ENCODE measurements around the gene TIE1. TPM values are rescaled to one million over a fixed set of nuclear protein-coding genes. Genes with fewer than 3 reads are reported as not detected.
"Not testable (repeated sequence)": the region's sequence is repeated elsewhere in the genome, so short reads cannot be mapped to it uniquely, and the experiment has no call there.

TIE1 gene
- total RNA-seq, 2 experiments from 2014 or later = 0.45 TPM; not detected in 1

DNA sequence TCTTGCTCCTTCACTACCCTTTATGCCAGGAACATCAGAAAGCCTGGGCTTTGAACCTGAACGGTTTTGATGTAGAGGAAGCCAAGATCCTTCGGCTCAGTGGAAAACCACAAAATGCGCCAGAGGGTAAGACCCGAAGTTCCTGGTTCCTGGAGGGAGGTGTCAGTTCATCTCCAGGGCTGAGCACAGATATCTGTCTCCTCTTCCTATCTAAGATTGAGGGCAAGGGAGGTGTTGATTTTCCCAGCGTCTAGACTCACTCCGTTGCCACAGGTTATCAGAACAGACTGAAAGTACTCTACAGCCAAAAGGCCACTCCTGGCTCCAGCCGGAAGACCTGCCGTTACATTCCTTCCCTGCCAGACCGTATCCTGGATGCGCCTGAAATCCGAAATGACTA is 58.9 kb downstream of the TIE1 start:
- Mint-ChIP-seq H3K9me3 (no peaks in the 10 kb centered on the region), H3K27ac (peak overlapping the region; percentile 80), H3K36me3 (ENCODE audit: low read depth) (peaks cover 68% of the 10 kb centered on the region), H3K4me1 (peaks cover 60% of the 10 kb centered on the region), H3K4me3 (peak overlapping the region; percentile 98), H3K27me3 (no peaks in the 10 kb centered on the region)
- POLR2A ChIA-PET = interaction anchor here (0.8 to 4.3 kb wide), 8 partner anchors 8 to 677 kb away, joined by 3 to 73 read pairs (median 6); partner anchors contain the start of genes ELOVL1, HYI, MED8 and SZT2
- no peak for DNase-seq
- CTCF ChIA-PET = no interaction called here

DNA sequence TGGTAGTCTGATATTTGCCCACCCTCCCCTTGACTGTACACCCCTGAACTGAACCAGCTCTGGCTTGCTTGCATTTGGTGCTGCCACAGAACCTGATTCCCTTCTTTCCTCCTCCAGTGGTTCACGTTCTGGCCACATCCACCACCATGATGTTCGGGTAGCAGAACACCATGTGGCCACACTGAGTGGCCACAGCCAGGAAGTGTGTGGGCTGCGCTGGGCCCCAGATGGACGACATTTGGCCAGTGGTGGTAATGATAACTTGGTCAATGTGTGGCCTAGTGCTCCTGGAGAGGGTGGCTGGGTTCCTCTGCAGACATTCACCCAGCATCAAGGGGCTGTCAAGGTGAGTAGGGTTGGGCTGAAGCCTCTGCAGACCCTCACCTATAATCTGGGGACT is 59.8 kb downstream of the TIE1 start:
- Mint-ChIP-seq H3K36me3 (ENCODE audit: low read depth) (peaks cover 76% of the 10 kb centered on the region), H3K27me3 (no peaks in the 10 kb centered on the region), H3K27ac (peak overlapping the region; percentile 80), H3K4me1 (peaks cover 68% of the 10 kb centered on the region), H3K9me3 (no peaks in the 10 kb centered on the region), H3K4me3 (peak overlapping the region; percentile 98)
- DNase-seq = no peak
- POLR2A ChIA-PET = interaction anchor here (0.6 to 4.3 kb wide), 4 partner anchors 7 to 513 kb away, joined by 3 to 73 read pairs (median 4); partner anchors contain the start of genes ELOVL1, MED8 and SZT2
- CTCF ChIA-PET = no interaction called here

DNA sequence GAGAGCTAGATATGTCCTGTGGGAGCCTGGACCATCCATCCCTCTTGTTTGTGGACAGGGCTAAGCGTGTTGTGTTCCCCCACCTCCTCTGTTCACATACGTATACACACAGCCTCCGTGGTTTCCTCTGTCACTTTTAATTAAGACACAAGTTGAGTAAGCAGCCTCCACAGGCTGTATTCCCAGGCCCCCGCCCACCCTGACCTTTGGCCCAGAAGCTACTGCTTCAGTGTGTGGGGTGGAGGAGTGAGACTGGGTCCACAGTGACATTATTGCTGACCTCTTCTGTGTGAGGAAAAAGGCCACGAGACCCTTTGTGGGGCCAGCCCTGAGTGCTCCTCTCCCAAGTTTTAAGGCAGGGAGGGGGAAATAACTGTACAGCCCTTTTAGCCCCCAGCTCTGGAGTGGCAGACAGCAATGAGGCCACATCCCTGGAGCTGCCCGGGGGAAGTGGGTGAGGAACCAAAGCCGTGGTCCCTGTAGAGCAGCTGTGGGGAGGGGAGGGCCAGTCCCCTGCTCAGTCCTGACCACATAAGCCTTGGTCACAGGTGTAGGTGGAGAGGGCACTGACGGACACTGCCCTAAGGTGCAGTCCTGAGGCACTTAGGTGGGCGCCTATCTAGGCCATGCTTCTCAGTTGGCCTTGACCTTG is 62.6 kb downstream of the TIE1 start:
- Mint-ChIP-seq H3K4me3 (no peak overlapping the region), H3K4me1 (peaks cover 73% of the 10 kb centered on the region), H3K27me3 (no peaks in the 10 kb centered on the region), H3K9me3 (no peaks in the 10 kb centered on the region), H3K27ac (peak overlapping the region; percentile 63), H3K36me3 (ENCODE audit: low read depth) (peaks cover 71% of the 10 kb centered on the region)
- CTCF ChIA-PET = interaction anchor here (0.5 kb wide), 1 partner anchor 8 kb away, joined by 4 read pairs; no protein-coding TSS in a partner anchor
- no peak for DNase-seq
- POLR2A ChIA-PET = interaction anchor here (1.4 kb wide), 2 partner anchors 13 to 27 kb away, joined by 3 to 5 read pairs; partner anchors contain the start of genes MED8 and SZT2

DNA sequence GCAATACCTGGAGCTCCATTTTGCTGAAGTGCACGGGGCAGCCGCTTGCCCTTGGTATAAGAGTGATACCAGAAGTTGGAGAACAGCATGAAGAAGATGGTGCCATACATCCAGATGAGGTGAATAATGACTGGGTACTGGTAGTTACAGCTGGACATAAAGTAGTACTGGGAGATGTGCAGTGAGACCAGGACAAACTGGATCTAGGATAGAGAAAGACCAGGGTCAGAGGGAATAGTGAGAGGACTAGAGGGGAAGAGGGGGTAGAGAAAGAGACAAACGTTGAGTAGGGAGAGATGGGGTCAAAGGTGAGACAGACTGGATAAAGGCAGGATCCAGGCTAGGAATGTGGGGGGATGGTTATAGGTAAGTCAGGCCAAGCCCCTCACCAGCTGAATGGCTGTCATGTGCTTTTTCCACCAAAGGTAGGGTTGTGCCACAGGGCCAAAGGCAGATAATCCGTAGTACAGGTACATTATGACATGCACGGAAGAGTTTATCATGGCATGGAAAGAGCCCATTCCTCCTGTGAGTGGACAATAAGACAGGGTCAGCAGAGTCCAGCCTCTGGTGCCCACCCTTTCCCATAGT is 63.2 kb downstream of the TIE1 start:
- Mint-ChIP-seq H3K27ac (peak overlapping the region; percentile 50), H3K4me3 (no peak overlapping the region), H3K27me3 (no peaks in the 10 kb centered on the region), H3K9me3 (no peaks in the 10 kb centered on the region), H3K4me1 (peaks cover 76% of the 10 kb centered on the region), H3K36me3 (ENCODE audit: low read depth) (peaks cover 70% of the 10 kb centered on the region)
- CTCF ChIA-PET = no interaction called here
- no peak for DNase-seq
- POLR2A ChIA-PET = interaction anchor here (1.4 kb wide), 1 partner anchor 26 kb away, joined by 5 read pairs; the partner anchor contains the start of genes MED8 and SZT2

DNA sequence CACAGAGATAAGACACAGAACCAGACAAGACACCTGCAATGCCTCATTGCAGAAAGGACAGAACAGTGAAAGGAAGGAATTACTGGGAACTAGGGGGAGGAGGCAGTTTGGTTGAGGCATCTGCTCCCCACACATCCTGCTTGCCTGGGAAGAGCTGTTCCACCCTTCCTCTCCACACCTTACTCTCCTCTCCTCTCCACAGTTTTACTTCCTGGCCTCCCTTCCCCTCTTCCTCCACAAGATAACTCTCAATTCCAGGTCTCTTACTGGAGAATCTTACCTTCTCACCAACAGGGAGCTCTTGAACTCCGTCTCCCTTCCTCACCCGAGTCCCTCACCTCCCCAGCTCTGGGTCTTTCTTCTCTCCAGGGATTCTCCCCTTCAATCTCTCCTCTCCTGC is 64.9 kb downstream of the TIE1 start:
- Mint-ChIP-seq H3K27me3 (no peaks in the 10 kb centered on the region), H3K27ac (peak overlapping the region; percentile 83), H3K36me3 (ENCODE audit: low read depth) (peaks cover 55% of the 10 kb centered on the region), H3K4me3 (peak overlapping the region; percentile 95), H3K9me3 (no peaks in the 10 kb centered on the region), H3K4me1 (peaks cover 68% of the 10 kb centered on the region)
- POLR2A ChIA-PET = interaction anchor here (0.9 kb wide), 1 partner anchor 10 kb away, joined by 3 read pairs; no protein-coding TSS in a partner anchor
- no peak for DNase-seq
- CTCF ChIA-PET = interaction anchor here (3.5 kb wide), 1 partner anchor 7 kb away, joined by 22 read pairs; the partner anchor contains the start of gene CDC20

DNA sequence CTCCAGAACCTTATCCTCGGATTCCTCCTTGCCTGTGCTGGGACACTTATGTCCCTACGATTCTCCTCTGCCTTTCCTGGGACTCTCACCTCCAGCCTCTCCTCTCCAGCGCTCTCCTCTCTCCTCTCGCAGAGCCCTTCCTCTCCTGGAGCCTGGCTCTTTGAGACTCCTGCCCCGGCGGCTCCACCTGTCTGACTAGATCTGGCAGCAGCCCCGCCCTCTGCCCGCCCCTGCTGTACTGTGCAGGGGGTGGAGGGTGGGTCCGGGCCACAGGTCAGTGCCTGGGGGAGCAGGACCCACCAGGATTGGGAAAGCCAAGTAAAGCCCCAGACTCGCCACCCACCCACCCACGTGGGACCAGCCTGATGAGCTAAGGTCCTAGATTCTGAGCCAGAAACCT is 65.4 kb downstream of the TIE1 start:
- peaks cover 67% of the 10 kb centered on the region for H3K4me1 Mint-ChIP-seq

DNA sequence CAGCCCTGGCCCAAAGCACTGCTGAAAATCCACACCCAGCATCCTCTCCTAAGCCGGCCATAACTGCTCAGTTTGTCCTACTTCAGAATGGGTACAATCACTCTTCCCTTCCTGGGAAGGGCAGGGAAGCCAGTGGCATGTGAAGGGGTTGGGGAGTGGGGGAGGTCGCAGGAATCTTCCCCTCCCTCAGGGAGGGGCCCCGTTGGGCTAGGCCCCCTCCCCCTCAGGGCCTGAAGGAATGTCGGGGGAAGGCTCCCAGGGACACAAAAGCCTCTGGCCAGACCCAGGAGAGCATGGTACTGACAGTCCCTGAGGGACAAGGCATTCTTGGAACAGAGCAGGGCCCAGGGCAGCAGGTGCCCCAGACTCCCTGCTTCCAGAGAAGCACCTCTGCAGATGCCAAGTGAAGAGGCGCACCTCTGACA is 65.8 kb downstream of the TIE1 start:
- ChIA-PET CTCF (interaction anchor here (3.5 kb wide), 1 partner anchor 8 kb away, joined by 22 read pairs; the partner anchor contains the start of gene CDC20), POLR2A (interaction anchor here (1.0 to 3.3 kb wide), 5 partner anchors 8 to 23 kb away, joined by 4 to 73 read pairs (median 9); partner anchors contain the start of genes CDC20, MED8 and SZT2)
- H3K27me3 Mint-ChIP-seq = no peaks in the 10 kb centered on the region
- H3K4me3 Mint-ChIP-seq = peak overlapping the region; percentile 95
- no peaks in the 10 kb centered on the region for H3K9me3 Mint-ChIP-seq
- H3K27ac Mint-ChIP-seq = peak overlapping the region; percentile 83
- peaks cover 46% of the 10 kb centered on the region for H3K36me3 Mint-ChIP-seq (ENCODE audit: low read depth)
- H3K4me1 Mint-ChIP-seq = peaks cover 64% of the 10 kb centered on the region
- DNase-seq = no peak

More for the DNA sequence above, 65.4 kb downstream of the TIE1 start:
- Mint-ChIP-seq H3K27me3 (no peaks in the 10 kb centered on the region), H3K9me3 (no peaks in the 10 kb centered on the region), H3K4me3 (peak overlapping the region; percentile 95), H3K36me3 (ENCODE audit: low read depth) (peaks cover 50% of the 10 kb centered on the region), H3K27ac (peak overlapping the region; percentile 83)
- ChIA-PET POLR2A (interaction anchor here (0.9 to 1.6 kb wide), 2 partner anchors 10 kb away, joined by 3 to 9 read pairs; no protein-coding TSS in a partner anchor), CTCF (interaction anchor here (3.5 kb wide), 1 partner anchor 8 kb away, joined by 22 read pairs; the partner anchor contains the start of gene CDC20)
- no peak for DNase-seq

DNA sequence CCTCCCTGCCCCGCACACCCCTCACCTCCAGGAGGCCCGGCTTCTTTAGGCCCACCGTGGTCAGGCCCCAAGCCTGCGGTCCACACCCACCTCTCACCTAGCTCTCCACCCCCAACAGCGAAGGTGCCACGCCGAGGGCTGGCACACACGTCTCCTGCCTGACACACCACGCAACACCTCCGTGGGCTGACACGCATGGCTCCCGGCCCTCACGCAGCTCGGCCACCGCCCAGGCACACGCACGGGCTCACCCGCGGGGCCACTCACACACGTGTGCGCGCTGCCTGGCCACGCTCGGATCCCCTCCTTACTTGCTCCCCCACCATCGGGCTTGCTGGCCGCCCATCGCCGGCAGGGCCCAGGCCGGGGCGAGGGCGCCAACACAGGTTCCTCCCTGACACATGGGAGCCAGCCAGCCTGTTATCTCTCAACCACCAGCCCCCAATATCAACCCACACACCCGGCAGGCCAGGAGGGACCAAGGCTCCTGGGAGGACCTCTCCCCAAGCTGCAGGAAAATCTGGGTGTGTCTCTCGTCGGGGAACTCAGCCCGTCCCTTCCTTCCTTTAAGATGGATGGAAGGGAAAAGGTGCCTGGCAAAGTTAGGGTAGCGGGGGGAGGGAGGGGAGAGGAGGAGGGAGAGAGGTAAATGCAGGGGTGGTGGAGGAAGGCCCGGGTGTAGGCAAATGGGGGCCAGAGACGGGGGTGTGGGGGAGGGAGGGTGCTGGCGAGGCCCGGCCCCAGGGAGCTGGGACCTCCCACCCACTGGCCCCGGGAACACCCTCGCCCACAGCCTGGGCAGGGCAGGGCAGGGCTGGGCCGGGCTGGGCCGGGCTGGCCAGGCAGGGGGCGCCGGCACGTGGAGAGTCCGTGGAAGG is 66.5 kb downstream of the TIE1 start:
- H3K27ac Mint-ChIP-seq = peak overlapping the region; percentile 83
- peak overlapping the region; percentile 95 for H3K4me3 Mint-ChIP-seq
- H3K27me3 Mint-ChIP-seq = no peaks in the 10 kb centered on the region
- H3K9me3 Mint-ChIP-seq = no peaks in the 10 kb centered on the region
- ChIA-PET POLR2A (interaction anchor here (0.8 to 3.3 kb wide), 16 partner anchors 9 to 608 kb away, joined by 3 to 73 read pairs (median 4); partner anchors contain the start of genes C1orf50, CDC20, HYI and IPO13), CTCF (interaction anchor here (1.2 to 3.5 kb wide), 7 partner anchors 9 to 293 kb away, joined by 3 to 22 read pairs (median 6); partner anchors contain the start of genes CDC20, MED8 and SZT2)
- H3K36me3 Mint-ChIP-seq (ENCODE audit: low read depth) = peaks cover 40% of the 10 kb centered on the region
- H3K4me1 Mint-ChIP-seq = peaks cover 57% of the 10 kb centered on the region
- peak; percentile 42 for DNase-seq

DNA sequence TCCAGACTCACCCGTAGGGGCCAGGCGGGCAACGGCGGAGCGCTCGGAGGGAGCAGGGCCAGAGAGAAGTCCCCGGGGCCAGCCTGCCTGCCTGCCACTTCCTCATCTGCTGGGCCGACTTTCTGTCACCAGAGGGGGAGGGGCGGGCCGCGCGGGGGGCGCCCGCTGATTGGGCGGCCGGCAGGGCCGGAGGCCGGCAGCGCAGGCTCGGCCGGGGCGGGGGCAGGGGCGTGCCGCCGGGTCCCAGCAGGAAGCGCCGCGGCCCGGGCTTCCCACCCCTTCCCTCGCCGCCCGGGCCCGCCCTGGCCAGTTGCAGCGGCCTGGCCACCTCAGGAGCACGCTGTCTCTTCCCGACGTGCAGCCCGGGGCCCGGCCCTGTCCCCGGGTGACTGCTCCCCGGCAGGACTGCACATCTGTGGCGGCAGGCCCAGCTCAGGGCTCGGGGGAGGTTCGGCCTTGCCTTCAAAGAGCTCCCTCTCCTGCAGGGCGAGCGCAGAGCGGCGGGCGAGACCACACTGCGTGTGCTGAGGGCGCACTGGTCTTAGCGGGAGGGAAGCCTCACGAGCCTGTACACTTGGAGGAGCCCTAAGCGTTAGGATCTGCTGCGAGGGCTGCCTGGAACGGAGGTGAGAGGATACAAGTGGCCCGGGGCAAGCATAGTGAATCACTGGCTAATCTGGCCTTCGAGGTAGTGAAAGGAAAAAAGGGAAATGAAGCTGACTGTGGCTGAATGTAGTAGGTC is 67.3 kb downstream of the TIE1 start, which contains the start of gene ELOVL1:
ELOVL1 (minus strand) TSS at position 108 of the 742 bp plus-strand sequence. CDS start 2,402 bp downstream, outside the sequence.
- peak; percentile 92 for DNase-seq
- Mint-ChIP-seq H3K4me3 (peak within 1 kb of the TSS; percentile 95), H3K9me3 (no peaks in the 10 kb centered on the region), H3K36me3 (ENCODE audit: low read depth) (peaks cover 31% of the 10 kb centered on the region), H3K27me3 (no peaks in the 10 kb centered on the region), H3K27ac (peak within 1 kb of the TSS; percentile 85), H3K4me1 (peaks cover 51% of the 10 kb centered on the region)
- CTCF ChIA-PET = interaction anchor here (1.1 to 3.5 kb wide), 8 partner anchors 9 to 294 kb away, joined by 3 to 22 read pairs (median 6); partner anchors contain the start of genes CDC20, MED8 and SZT2
- POLR2A ChIA-PET = interaction anchor here (0.6 to 3.3 kb wide), 19 partner anchors 8 to 607 kb away, joined by 3 to 73 read pairs (median 3); partner anchors contain the start of genes C1orf50, CDC20, IPO13 and KDM4A

DNA sequence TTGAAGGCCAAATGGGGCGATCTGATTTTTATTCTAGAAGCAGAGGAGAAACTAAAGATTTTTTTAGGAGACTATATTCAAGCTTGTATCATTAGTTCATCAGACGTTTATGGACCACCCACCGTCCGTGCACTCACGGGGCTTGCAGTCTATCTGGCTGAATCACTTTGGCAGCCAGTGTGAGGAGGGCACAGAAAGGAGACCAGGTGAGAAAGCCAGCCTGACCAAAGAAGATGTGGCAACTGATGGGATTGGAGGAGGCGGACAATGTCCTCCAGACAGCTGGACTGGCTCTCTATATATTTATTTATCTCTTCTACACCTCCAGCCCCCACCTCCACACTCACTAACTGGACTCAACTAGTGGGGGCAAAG is 67.9 kb downstream of the TIE1 start:
- ChIA-PET CTCF (interaction anchor here (1.1 to 3.5 kb wide), 8 partner anchors 9 to 295 kb away, joined by 3 to 22 read pairs (median 6); partner anchors contain the start of genes CDC20, MED8 and SZT2), POLR2A (interaction anchor here (0.6 to 3.3 kb wide), 17 partner anchors 8 to 607 kb away, joined by 3 to 73 read pairs (median 3); partner anchors contain the start of genes C1orf50, CDC20, IPO13 and KDM4A)
- H3K27ac Mint-ChIP-seq = peak overlapping the region; percentile 85
- DNase-seq = no peak
- H3K4me3 Mint-ChIP-seq = peak overlapping the region; percentile 94
- peaks cover 48% of the 10 kb centered on the region for H3K4me1 Mint-ChIP-seq
- no peaks in the 10 kb centered on the region for H3K9me3 Mint-ChIP-seq
- no peaks in the 10 kb centered on the region for H3K27me3 Mint-ChIP-seq
- H3K36me3 Mint-ChIP-seq (ENCODE audit: low read depth) = peaks cover 26% of the 10 kb centered on the region

DNA sequence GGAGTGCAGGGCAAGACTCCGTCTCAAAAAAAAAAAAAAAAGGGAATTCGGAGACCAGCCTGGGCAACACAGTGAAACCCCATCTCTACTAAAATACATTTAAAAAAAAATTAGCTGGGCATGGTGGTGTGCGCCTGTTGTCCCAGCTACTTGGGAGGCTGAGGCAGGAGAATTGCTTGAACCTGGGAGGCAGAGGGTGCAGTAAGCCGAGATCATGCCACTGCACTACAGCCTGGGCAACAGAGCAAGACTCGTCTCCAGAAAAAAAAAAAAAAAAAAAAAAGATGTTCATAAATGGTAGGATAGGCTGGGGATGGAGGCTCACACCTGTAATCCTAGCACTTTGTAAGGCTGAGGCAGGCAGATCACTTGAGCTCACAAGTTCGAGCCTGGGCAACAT is 69.0 kb downstream of the TIE1 start:
- peaks cover 43% of the 10 kb centered on the region for H3K4me1 Mint-ChIP-seq
- ChIA-PET CTCF (interaction anchor here (1.3 kb wide), 1 partner anchor 45 kb away, joined by 3 read pairs; no protein-coding TSS in a partner anchor), POLR2A (interaction anchor here (1.1 to 3.3 kb wide), 4 partner anchors 11 to 20 kb away, joined by 5 to 73 read pairs (median 30); partner anchors contain the start of genes CDC20, MED8 and SZT2)
- not testable (repeated sequence) for H3K9me3 Mint-ChIP-seq, H3K27ac Mint-ChIP-seq, DNase-seq, H3K4me3 Mint-ChIP-seq, H3K27me3 Mint-ChIP-seq
- H3K36me3 Mint-ChIP-seq (ENCODE audit: low read depth) = peaks cover 14% of the 10 kb centered on the region

All from activated CD4-positive, alpha-beta memory T cell treated with anti-CD3 and anti-CD28 coated beads, Interleukin-2, amount 10 ng/mL, durations not matched to agents 7 days and 5 days (primary cell).